HepG2 (cell line): ENCODE results near the gene ODAPH. TPM values are rescaled to one million over a fixed set of nuclear protein-coding genes. Genes with fewer than 3 reads are reported as not detected.
A peak's percentile ranks its signal among the peaks of the same experiment; 100 is the strongest.

ENCODE experiments used
- ARNT ChIP-seq: fragments of 450-650 bp; IDR thresholded peaks from 2 replicates; pipeline ENCODE4 v1.6.1; 2017
- CTCF ChIP-seq: sonication (generic); formaldehyde crosslinking; IDR thresholded peaks from 2 replicates; pipeline ENCODE4 v1.5.0; 2020; ENCODE audit warnings: mild to moderate bottlenecking, missing genetic modification reagents, moderate library complexity
- EEA1 ChIP-seq: sonication (generic); formaldehyde crosslinking; IDR thresholded peaks from 2 replicates; pipeline ENCODE4 v1.5.1; 2020; ENCODE audit warnings: mild to moderate bottlenecking, missing genetic modification reagents, borderline replicate concordance
- FOXO1 ChIP-seq: sonication (generic); formaldehyde crosslinking; IDR thresholded peaks from 2 replicates; pipeline ENCODE4 v1.4.0; 2020; ENCODE audit warnings: missing genetic modification reagents
- FOXP4 ChIP-seq: sonication (generic); formaldehyde crosslinking; IDR thresholded peaks from 2 replicates; pipeline ENCODE4 v1.4.0; 2020; ENCODE audit warnings: missing genetic modification reagents
- HNRNPUL1 ChIP-seq: fragments of 200-400 bp; formaldehyde crosslinking; IDR thresholded peaks from 2 replicates; pipeline ENCODE4 v1.6.1; 2017; ENCODE audit warnings: low read depth, mild to moderate bottlenecking, low read length, moderate library complexity
- MED8 ChIP-seq: sonication (generic); formaldehyde crosslinking; IDR thresholded peaks from 2 replicates; pipeline ENCODE4 v1.8.1; 2023; ENCODE audit warnings: mild to moderate bottlenecking, missing genetic modification reagents; ENCODE audit not compliant: insufficient replicate concordance
- MLXIP ChIP-seq: sonication (generic); formaldehyde crosslinking; IDR thresholded peaks from 2 replicates; pipeline ENCODE4 v1.9.0; 2021; ENCODE audit warnings: missing genetic modification reagents, borderline replicate concordance
- NFIC ChIP-seq: IDR thresholded peaks from 2 replicates; pipeline ENCODE4 v1.6.1; 2012; ENCODE audit warnings: mild to moderate bottlenecking, low read length, inconsistent platforms
- PPARG ChIP-seq: conservative IDR thresholded peaks from 2 replicates; pipeline ENCODE4 v1.6.1; 2016; ENCODE audit warnings: missing biosample characterization, missing genetic modification reagents
- SP2 ChIP-seq: sonication (generic); formaldehyde crosslinking; IDR thresholded peaks from 2 replicates; pipeline ENCODE4 v1.5.1; 2020; ENCODE audit warnings: mild to moderate bottlenecking, missing genetic modification reagents
- TAF1 ChIP-seq: sonication (generic); formaldehyde crosslinking; IDR thresholded peaks from 2 replicates; pipeline ENCODE4 v1.4.0; 2020; ENCODE audit warnings: missing genetic modification reagents
- TEF ChIP-seq: sonication (generic); formaldehyde crosslinking; IDR thresholded peaks from 2 replicates; pipeline ENCODE4 v1.5.0; 2020; ENCODE audit warnings: missing genetic modification reagents
- THAP11 ChIP-seq: IDR thresholded peaks from 2 replicates; pipeline ENCODE4 v1.6.1; 2016; ENCODE audit warnings: missing biosample characterization, missing genetic modification reagents
- ZNF20 ChIP-seq: sonication (generic); formaldehyde crosslinking; IDR thresholded peaks from 2 replicates; pipeline ENCODE4 v1.4.0; 2020; ENCODE audit warnings: mild to moderate bottlenecking, moderate library complexity, missing genetic modification reagents
- ZNF24 ChIP-seq: fragments of 450-650 bp; IDR thresholded peaks from 2 replicates; pipeline ENCODE4 v1.6.1; 2017; ENCODE audit warnings: antibody characterized with exemption, mild to moderate bottlenecking
- ZNF333 ChIP-seq: sonication (generic); formaldehyde crosslinking; IDR thresholded peaks from 2 replicates; pipeline ENCODE4 v1.4.0; 2020; ENCODE audit warnings: mild to moderate bottlenecking, missing genetic modification reagents, borderline replicate concordance
- ZNF33A ChIP-seq: sonication (generic); formaldehyde crosslinking; IDR thresholded peaks from 2 replicates; pipeline ENCODE4 v1.5.1; 2020; ENCODE audit warnings: missing genetic modification reagents, mild to moderate bottlenecking, moderate library complexity, borderline replicate concordance
- ZNF362 ChIP-seq: sonication (generic); formaldehyde crosslinking; IDR thresholded peaks from 2 replicates; pipeline ENCODE4 v1.4.0; 2020; ENCODE audit warnings: missing genetic modification reagents, mild to moderate bottlenecking, borderline replicate concordance
- ZNF556 ChIP-seq: sonication (generic); formaldehyde crosslinking; IDR thresholded peaks from 2 replicates; pipeline ENCODE4 v1.4.0; 2020; ENCODE audit warnings: mild to moderate bottlenecking, missing genetic modification reagents, borderline replicate concordance
- ZNF878 ChIP-seq: sonication (generic); formaldehyde crosslinking; IDR thresholded peaks from 2 replicates; pipeline ENCODE4 v1.8.1; 2023; ENCODE audit warnings: mild to moderate bottlenecking, missing genetic modification reagents, moderate library complexity
- polyA plus RNA-seq, 8 experiments: library from polyadenylated mRNA; depleted of rRNA in 3 of 8; stranded (reverse) in 7 of 8; unstranded in 1 of 8; fragments of >200 nt; fragmentation: Illumina TruSeq in 4 of 8; extraction: Trizol in 4 of 8; gene quantifications; 2 replicates each; pipeline versions ENCODE4 v1.2.1 to v1.2.3, GENCODE V29; 2011 to 2016; ENCODE audit warnings: low read depth in 4 of 8, missing spikeins in 1 of 8, mixed read lengths in 1 of 8; ENCODE audit not compliant: insufficient read depth in 1 of 8
- total RNA-seq, 5 experiments: library from RNA; depleted of rRNA; stranded (reverse); fragments of >200 nt; fragmentation: Illumina TruSeq; extraction: Trizol; gene quantifications; 2 replicates each; pipeline ENCODE4 v1.2.3, GENCODE V29; 2016; ENCODE audit warnings: low read depth in 1 of 5

The ODAPH gene
- total and polyA plus RNA-seq, 2 of the 13 experiments (the other 11 are each of a cell fraction or from before 2014, with no cell fraction given), result 0.50 TPM; not detected in 1

GRCh38 chr4:75514131-75514948, 41.5 kb upstream of the ODAPH start, which contains the start of the genes RCHY1 and THAP6 (continued):
- TF ChIP-seq FOXP4 (CRISPR knock-in tag) (no peak; the same call in 1 of the 2 replicates), THAP11 (peak; percentile 93), ZNF24 (no peak), ZNF878 (CRISPR knock-in tag) (peak; percentile 77; the same call in 1 of the 2 replicates), FOXO1 (CRISPR knock-in tag) (peak; percentile 72), ZNF333 (CRISPR knock-in tag) (peak; percentile 54; the same call in 1 of the 2 replicates), ARNT (no peak), ZNF20 (no peak), ZNF556 (CRISPR knock-in tag) (peak; percentile 91), SP2 (peak; percentile 40; the same call in 1 of the 2 replicates), TEF (CRISPR knock-in tag) (no peak; the same call in 1 of the 2 replicates), ZNF362 (CRISPR knock-in tag) (no peak), MLXIP (0 out of 2 replicates have a peak, but pooled peaks have one; percentile 3), ZNF33A (CRISPR knock-in tag) (no peak), NFIC (no peak), EEA1 (CRISPR knock-in tag) (0 out of 2 replicates have a peak, but pooled peaks have one; percentile 36), CTCF (CRISPR knock-in tag) (peak; percentile 13), HNRNPUL1 (no peak), TAF1 (peak; percentile 91), PPARG (CRISPR knock-in tag) (no peak), MED8 (CRISPR knock-in tag) (peak; percentile 63)
